CD4-positive, CD25-positive, alpha-beta regulatory T cell (primary cell): ENCODE results near the gene SRBD1. TPM values are rescaled to one million over a fixed set of nuclear protein-coding genes. Genes with fewer than 3 reads are reported as not detected.

Experiments
- ATAC-seq, 2 donors: fragments of 150-1000 bp; cut with Tn5 transposase; one replicate each; pipeline ENCODE4 v1.10.0; 2021; ENCODE audit warnings: low read depth in 2 of 2, moderate number of reproducible peaks in 2 of 2, moderate library complexity in 1 of 2
- DNase-seq, 3 donors: peaks; one replicate each; pipeline versions ENCODE4 v3.0.0 to v3.0.0-alpha.2; 2012 to 2022; ENCODE audit warnings: mixed read lengths in 1 of 3
- H3K27ac ChIP-seq: one replicate; pipeline ENCODE4 v1.7.0; 2013; ENCODE audit warnings: mild to moderate bottlenecking, low read length; ENCODE audit not compliant: insufficient read depth, poor library complexity, severe bottlenecking
- H3K27me3 ChIP-seq: one replicate; pipeline ENCODE4 v1.7.0; 2013; ENCODE audit warnings: low read length; ENCODE audit not compliant: control insufficient read depth, insufficient read depth
- H3K36me3 ChIP-seq: one replicate; pipeline ENCODE4 v1.7.0; 2013; ENCODE audit warnings: mild to moderate bottlenecking, low read length, moderate library complexity; ENCODE audit not compliant: control insufficient read depth, insufficient read depth
- H3K4me1 ChIP-seq: 2 replicates; pipeline ENCODE4 v1.7.0; 2013; ENCODE audit warnings: mild to moderate bottlenecking, low read length; ENCODE audit not compliant: insufficient read depth, control insufficient read depth, poor library complexity, severe bottlenecking
- H3K4me3 ChIP-seq: one replicate; pipeline ENCODE4 v1.7.0; 2013; ENCODE audit warnings: low read depth, mild to moderate bottlenecking, low read length, moderate library complexity
- H3K9me3 ChIP-seq, 2 experiments: 1 replicate in 1 of 2; 2 replicates in 1 of 2; pipeline ENCODE4 v1.7.0; 2013; ENCODE audit warnings: low read length in 2 of 2, mild to moderate bottlenecking in 1 of 2, moderate library complexity in 1 of 2; ENCODE audit not compliant: control insufficient read depth in 2 of 2
- H3K27ac Mint-ChIP-seq, 3 donors: one replicate each; pipeline ENCODE4 v1.8.0; 2020 to 2022; ENCODE audit warnings: mild to moderate bottlenecking in 3 of 3, mixed read lengths in 3 of 3, moderate library complexity in 2 of 3
- H3K27me3 Mint-ChIP-seq: one replicate; pipeline ENCODE4 v1.8.0; 2022; ENCODE audit warnings: mild to moderate bottlenecking, mixed read lengths
- H3K36me3 Mint-ChIP-seq: one replicate; pipeline ENCODE4 v1.8.0; 2020; ENCODE audit warnings: mixed read lengths
- H3K4me1 Mint-ChIP-seq, 4 donors: one replicate each; pipeline ENCODE4 v1.8.0; 2020 to 2022; ENCODE audit warnings: mixed read lengths in 4 of 4, mild to moderate bottlenecking in 1 of 4
- H3K4me3 Mint-ChIP-seq, 4 donors: one replicate each; pipeline ENCODE4 v1.8.0; 2020 to 2022; ENCODE audit warnings: mild to moderate bottlenecking in 4 of 4, mixed read lengths in 4 of 4, moderate library complexity in 3 of 4
- H3K9me3 Mint-ChIP-seq, 7 donors: one replicate each; pipeline ENCODE4 v1.8.0; 2020 to 2022; ENCODE audit warnings: mixed read lengths in 7 of 7, mild to moderate bottlenecking in 3 of 7, moderate library complexity in 2 of 7
- polyA plus RNA-seq, 4 donors: library from polyadenylated mRNA; unstranded; fragments of 300-500 nt; fragmentation: Illumina TruSeq; gene quantifications; one replicate each; pipeline ENCODE4 v1.2.3, GENCODE V29; 2021
- total RNA-seq: library from RNA; stranded (reverse); gene quantifications from one replicate; pipeline ENCODE4 v1.2.3, GENCODE V29; 2022

SRBD1 gene
- total RNA-seq: 18.2 TPM
- polyA plus RNA-seq: 10 to 100 TPM in 1 of 4 donors, 1 to 10 TPM in 3; 7.4 to 11.5 (median 9.1) TPM

DNA sequence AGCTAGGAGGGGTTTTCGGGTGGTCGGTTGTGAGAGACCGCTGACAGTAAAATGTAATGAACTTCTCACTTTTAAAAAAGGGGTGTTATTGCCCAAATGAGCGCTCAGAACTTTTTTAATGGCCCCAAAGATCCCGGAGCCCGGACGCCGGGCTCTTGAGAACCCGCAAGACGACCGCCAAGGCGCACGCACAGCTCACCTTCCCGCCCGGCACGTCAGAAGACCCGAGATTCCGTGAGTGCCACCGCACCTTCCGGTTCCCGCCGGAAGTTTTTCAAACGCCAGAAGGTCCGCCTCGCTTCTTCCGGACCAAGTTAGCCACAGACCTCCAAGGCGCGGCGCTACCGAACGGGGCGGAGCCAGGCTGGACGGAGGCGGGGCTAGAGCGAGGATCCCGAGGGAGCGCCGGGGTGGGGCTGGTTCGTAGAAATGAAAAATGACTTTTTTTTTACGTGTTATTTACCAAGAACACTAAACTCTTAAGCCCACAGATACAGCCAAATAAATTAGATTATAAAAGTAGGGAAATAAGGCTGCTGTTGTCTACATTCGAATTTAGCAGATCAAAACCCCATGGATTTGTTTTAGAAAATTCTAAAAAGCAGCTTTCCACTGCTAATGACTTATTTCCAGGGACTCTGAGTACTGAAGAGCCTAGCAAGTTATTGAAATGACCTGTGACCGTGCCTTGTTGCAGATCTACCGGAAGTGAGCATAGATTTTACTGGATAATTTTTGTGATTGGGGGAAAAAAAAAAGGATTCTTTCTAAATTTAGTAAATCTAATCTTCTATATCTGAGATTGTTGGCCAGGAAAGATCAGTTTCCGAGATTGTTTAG is at the start of gene SRBD1:
Gene SRBD1, minus strand, starts transcription at position 248 of the 840 bp plus-strand sequence. CDS start 5,826 bp downstream, outside the sequence.
- H3K9me3 Mint-ChIP-seq: no peaks in the 10 kb centered on the region

DNA sequence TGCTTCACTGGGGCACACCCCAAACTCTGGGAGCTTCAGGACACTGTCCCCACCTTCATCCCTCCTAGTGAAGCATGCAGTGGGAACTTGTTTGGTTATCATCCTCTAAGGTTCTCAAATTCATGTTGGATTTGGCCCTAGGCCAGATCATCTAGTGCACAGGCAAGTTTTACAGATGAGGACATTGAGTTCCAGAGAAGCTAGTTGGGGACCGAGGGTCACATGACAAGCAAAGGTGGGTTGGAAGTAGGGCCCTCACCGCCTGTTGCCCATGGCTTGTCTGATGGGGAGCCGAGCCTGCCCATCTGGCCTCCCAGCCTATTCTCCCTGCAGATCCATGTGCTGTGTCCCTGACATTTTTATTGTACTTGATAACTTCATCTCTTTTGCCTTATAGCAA is 43.2 kb upstream of the SRBD1 start:
- peak overlapping the region in 3 of 4 donors; percentile 20 to 53 (median 37) for H3K4me3 Mint-ChIP-seq
- no peaks in the 10 kb centered on the region for H3K36me3 Mint-ChIP-seq
- Histone ChIP-seq H3K4me1 (peaks cover 28% of the 10 kb centered on the region), H3K27ac (no peak overlapping the region), H3K4me3 (no peak overlapping the region), H3K9me3 (no peaks in the 10 kb centered on the region), H3K36me3 (no peaks in the 10 kb centered on the region), H3K27me3 (no peaks in the 10 kb centered on the region)
- no peak for ATAC-seq
- H3K27me3 Mint-ChIP-seq: peaks cover 31% of the 10 kb centered on the region
- H3K9me3 Mint-ChIP-seq: peaks cover 0 to 3% (median 0%) of the 10 kb centered on the region in 7 donors
- H3K27ac Mint-ChIP-seq: peak overlapping the region in 1 of 3 donors; percentile 58
- no peak for DNase-seq
- H3K4me1 Mint-ChIP-seq: peaks cover 8 to 27% (median 23%) of the 10 kb centered on the region in 4 donors

More for the DNA sequence above, at the start of gene SRBD1:
- H3K27me3 ChIP-seq: no peaks in the 10 kb centered on the region
- Mint-ChIP-seq H3K4me1 (peaks cover 3 to 35% (median 20%) of the 10 kb centered on the region in 4 donors), H3K36me3 (no peaks in the 10 kb centered on the region), H3K4me3 (peak within 1 kb of the TSS; percentile 91 to 98 (median 96)), H3K27ac (peak within 1 kb of the TSS; percentile 97 to 98 (median 98)), H3K27me3 (peaks cover under 1% of the 10 kb centered on the region)
- H3K36me3 ChIP-seq: no peaks in the 10 kb centered on the region
- no peaks in the 10 kb centered on the region for H3K9me3 ChIP-seq
- peaks cover 10% of the 10 kb centered on the region for H3K4me1 ChIP-seq
- DNase-seq: peak; percentile 67 to 93 (median 76)
- peak within 1 kb of the TSS; percentile 85 for H3K27ac ChIP-seq
- H3K4me3 ChIP-seq: peak within 1 kb of the TSS; percentile 96
- ATAC-seq: peak; percentile 78 to 81

- Mint-ChIP-seq H3K27ac (peak overlapping the region in 2 of 3 donors; percentile 58 to 91), H3K9me3 (peaks cover 0 to 3% (median 0%) of the 10 kb centered on the region in 7 donors), H3K27me3 (peaks cover 37% of the 10 kb centered on the region), H3K36me3 (no peaks in the 10 kb centered on the region), H3K4me3 (peak overlapping the region; percentile 90 to 96 (median 93)), H3K4me1 (peaks cover 8 to 29% (median 23%) of the 10 kb centered on the region in 4 donors)
- Histone ChIP-seq H3K27ac (no peak overlapping the region), H3K27me3 (no peaks in the 10 kb centered on the region), H3K36me3 (no peaks in the 10 kb centered on the region), H3K4me3 (peak overlapping the region; percentile 54), H3K4me1 (peaks cover 29% of the 10 kb centered on the region), H3K9me3 (no peaks in the 10 kb centered on the region)
- DNase-seq (no peak), ATAC-seq (no peak)
These were observed 42.3 kb upstream of the SRBD1 start for GRCh38 chr2:45653122-45653913.

- Mint-ChIP-seq H3K36me3 (no peaks in the 10 kb centered on the region), H3K9me3 (peaks cover 0 to 3% (median 0%) of the 10 kb centered on the region in 7 donors), H3K27me3 (peaks cover 42% of the 10 kb centered on the region), H3K4me1 (peaks cover 8 to 31% (median 25%) of the 10 kb centered on the region in 4 donors), H3K27ac (peak overlapping the region; percentile 58 to 92 (median 91)), H3K4me3 (peak overlapping the region; percentile 90 to 96 (median 93))
- Histone ChIP-seq H3K4me1 (peaks cover 29% of the 10 kb centered on the region), H3K27me3 (no peaks in the 10 kb centered on the region), H3K27ac (no peak overlapping the region), H3K36me3 (no peaks in the 10 kb centered on the region), H3K4me3 (peak overlapping the region; percentile 54), H3K9me3 (no peaks in the 10 kb centered on the region)
- DNase-seq (peak; percentile 6 to 40 (median 22)), ATAC-seq (no peak)
These were observed 41.3 kb upstream of the SRBD1 start for GRCh38 chr2:45652090-45653031.

GRCh38 chr2:45651415-45652089 is 40.5 kb upstream of the SRBD1 start, which contains the start of gene PRKCE:
PRKCE (plus strand) TSS chr2:45651675.
- Histone ChIP-seq H3K4me1 (peaks cover 29% of the 10 kb centered on the region), H3K4me3 (peak within 1 kb of the TSS; percentile 87), H3K36me3 (no peaks in the 10 kb centered on the region), H3K27me3 (no peaks in the 10 kb centered on the region), H3K9me3 (no peaks in the 10 kb centered on the region), H3K27ac (peak within 1 kb of the TSS; percentile 68)
- Mint-ChIP-seq H3K36me3 (no peaks in the 10 kb centered on the region), H3K27me3 (peaks cover 42% of the 10 kb centered on the region), H3K27ac (peak within 1 kb of the TSS; percentile 94 to 98 (median 95)), H3K4me1 (peaks cover 8 to 31% (median 25%) of the 10 kb centered on the region in 4 donors), H3K9me3 (peaks cover 0 to 3% (median 0%) of the 10 kb centered on the region in 7 donors), H3K4me3 (peak within 1 kb of the TSS; percentile 94 to 98 (median 96))
- DNase-seq (peak; percentile 10 to 57 (median 13)), ATAC-seq (peak; percentile 9 to 12)

DNA sequence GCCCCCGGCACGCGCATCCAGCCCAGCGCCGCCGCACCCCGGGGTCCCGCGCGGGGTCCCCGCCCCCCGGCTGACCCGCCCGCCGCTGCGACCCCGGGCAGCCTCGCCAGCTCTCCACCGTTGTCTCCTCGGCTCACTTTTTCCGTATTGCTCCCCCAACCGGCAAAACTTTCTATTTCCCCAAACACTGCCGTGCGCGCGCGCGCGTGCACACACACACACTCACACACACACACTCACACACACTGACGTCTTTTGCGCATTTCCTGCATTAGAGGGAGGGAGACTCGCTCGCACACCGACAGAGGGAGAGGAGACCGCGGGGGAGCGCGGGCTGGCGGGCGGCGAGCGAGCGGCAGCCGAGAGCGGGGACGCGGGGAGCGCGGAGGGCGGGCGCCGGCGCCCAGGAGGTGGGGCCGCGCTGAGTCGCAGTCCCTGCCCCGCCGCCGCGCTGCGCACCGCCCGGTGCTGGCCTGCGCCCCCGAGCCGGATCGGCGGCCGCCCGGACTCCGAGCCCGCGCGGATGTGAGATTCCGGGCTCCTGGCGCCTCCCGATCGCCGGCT is 39.9 kb upstream of the SRBD1 start:
- H3K27ac ChIP-seq: peak overlapping the region; percentile 68
- no peaks in the 10 kb centered on the region for H3K27me3 ChIP-seq
- DNase-seq: peak; percentile 89 to 95 (median 94)
- ATAC-seq: peak; percentile 88 to 90
- peak overlapping the region; percentile 88 to 98 (median 94) for H3K4me3 Mint-ChIP-seq
- H3K27me3 Mint-ChIP-seq: peaks cover 42% of the 10 kb centered on the region
- H3K9me3 Mint-ChIP-seq: peaks cover 0 to 3% (median 0%) of the 10 kb centered on the region in 7 donors
- peak overlapping the region; percentile 94 to 98 (median 95) for H3K27ac Mint-ChIP-seq
- peaks cover 8 to 31% (median 25%) of the 10 kb centered on the region in 4 donors for H3K4me1 Mint-ChIP-seq
- no peaks in the 10 kb centered on the region for H3K36me3 Mint-ChIP-seq
- H3K9me3 ChIP-seq: no peaks in the 10 kb centered on the region
- peaks cover 29% of the 10 kb centered on the region for H3K4me1 ChIP-seq
- H3K4me3 ChIP-seq: no peak overlapping the region
- no peaks in the 10 kb centered on the region for H3K36me3 ChIP-seq
